Measurements from ENCODE around the gene FXYD5.

GRCh38 chr19:35116072-35116801, 38.3 kb upstream of the FXYD5 start:
- TF ChIP-seq POLR2AphosphoS5 (IDR thresholded peaks at IDR 0.05; ENCODE audit: low read depth, low read length), result no peak
- TF ChIP-seq REST (IDR thresholded peaks at IDR 0.05; ENCODE audit: insufficient read depth in 1 of 2, low read depth in 2 of 2, low read length in 2 of 2), result no peak
- TF ChIP-seq TAF1 (IDR thresholded peaks at IDR 0.05; ENCODE audit: borderline replicate concordance, insufficient read depth, low read length), result no peak
- no peak for TF ChIP-seq SIN3A (IDR thresholded peaks at IDR 0.05; ENCODE audit: borderline replicate concordance, insufficient read depth, low read length)
- TF ChIP-seq FOXP2 (optimal IDR thresholded peaks at IDR 0.05; ENCODE audit: borderline replicate concordance, extremely low read depth, extremely low read length, insufficient read depth), result no peak

All from PFSK-1 (cell line).